ENCODE data around the gene SAE1. TPM values are rescaled to one million over a fixed set of nuclear protein-coding genes. Genes with fewer than 3 reads are reported as not detected.

The SAE1 gene
- total RNA-seq, 1 experiment from 2014 or later, result 251 TPM

DNA sequence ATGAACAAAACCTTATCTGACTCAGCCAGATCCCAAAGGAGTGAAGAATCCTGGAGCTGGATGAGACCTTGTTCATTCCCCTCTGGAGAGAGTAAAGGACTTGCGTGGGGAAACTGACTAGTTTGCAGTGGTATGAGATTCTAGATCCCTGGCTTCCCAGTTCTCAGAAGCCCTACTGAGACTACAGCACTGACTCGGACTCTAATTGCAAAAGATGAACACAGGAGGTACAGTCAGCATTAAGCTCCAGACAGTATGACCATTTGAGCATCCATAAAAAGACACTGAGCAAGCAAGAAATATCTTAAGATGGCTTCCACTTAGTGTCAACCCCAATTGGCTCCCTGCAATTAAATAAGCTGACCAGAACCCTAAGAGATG, 23.8 kb upstream of the SAE1 start:
- DNase-seq (ENCODE audit: low read depth), result no peak

DNA sequence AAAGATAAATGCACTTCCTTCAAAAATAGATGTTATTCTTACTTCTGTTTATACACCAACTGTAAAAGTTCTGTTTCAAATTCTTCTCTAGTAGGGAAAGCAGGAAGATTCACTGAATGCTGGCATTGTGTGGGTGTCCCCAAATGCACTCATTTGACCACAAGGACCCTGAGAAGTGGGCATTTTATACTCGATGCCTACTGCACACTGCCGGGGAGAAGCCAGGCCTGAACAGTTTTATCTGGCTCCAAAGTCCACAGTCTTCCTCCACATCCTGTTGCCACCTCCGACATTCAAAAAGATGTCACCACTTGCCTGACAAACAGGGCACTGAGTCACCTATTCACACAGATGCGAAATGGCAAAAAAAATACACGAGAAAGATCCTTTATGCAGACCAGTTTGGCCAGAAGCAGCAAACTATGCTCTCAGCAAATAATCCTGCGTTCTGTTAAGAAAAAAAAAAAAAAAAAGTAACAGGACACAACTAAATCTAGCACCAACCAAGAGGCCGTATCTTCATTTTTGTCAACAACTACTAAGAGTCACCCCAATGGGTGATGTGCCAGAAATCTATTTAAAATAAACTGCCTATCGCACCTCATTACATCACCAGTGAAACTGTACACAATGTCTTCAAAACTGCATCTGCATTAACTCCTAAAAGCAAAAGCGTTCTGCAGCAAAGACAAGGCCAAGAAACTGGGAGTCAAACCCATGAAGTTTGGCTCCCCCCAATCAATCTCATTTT, 23.3 kb upstream of the SAE1 start:
- peak; percentile 69 for DNase-seq (ENCODE audit: low read depth)

DNA sequence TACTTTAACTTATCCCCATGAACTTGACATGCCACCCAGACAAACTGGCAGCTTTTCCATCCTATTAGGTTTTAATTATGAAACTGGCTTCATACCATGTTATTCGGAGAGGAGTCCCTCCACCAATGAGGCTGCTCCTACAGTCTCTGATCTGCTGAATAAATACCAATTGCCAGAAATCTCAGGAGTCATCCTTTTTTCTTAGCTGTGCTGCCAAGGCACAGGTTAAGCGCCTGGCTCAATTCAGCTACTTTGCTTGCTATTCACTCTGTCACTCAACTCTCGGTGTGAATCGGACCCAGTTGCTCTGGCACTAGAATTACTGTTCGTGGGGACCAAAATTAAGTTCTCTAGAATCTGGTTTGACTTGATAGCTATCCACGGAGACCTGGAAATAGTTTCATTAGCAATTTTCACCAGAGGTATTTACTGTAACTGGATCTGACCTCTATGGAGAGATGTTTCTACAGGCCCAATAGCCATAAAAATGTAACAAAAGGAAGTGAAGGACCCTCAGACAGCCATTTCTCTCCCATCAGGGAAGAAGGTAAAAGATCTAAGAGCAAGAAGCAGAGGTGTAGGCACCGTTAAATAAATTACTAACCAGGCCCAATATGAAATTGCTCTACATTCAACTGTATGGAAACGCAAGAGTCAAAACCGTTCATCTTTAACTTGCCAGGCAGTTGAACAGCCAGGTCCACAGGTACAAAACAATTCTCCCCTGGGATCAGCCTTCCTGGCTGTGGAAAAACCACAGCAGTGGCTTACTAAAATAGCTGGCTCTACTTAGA, 22.5 kb upstream of the SAE1 start:
- DNase-seq (ENCODE audit: low read depth), result peak; percentile 46

DNA sequence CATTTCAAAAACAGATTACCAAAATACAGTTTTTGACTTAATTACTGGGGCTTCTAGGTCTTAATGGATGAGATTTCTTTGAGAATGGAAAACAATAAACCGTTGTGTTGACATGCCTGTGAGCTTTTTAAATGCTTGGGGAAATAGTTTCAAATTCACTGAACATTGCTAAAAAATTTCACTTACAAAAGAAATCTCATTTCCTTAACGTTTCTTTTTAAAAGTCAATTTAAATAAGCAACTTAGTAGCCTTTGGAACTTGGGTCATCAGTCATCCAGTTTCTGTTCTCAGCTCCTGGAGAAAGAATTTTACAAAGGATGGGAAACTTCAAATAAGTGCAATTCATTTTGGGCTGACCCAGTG, 21.5 kb upstream of the SAE1 start:
- no peak for DNase-seq (ENCODE audit: low read depth)

DNA sequence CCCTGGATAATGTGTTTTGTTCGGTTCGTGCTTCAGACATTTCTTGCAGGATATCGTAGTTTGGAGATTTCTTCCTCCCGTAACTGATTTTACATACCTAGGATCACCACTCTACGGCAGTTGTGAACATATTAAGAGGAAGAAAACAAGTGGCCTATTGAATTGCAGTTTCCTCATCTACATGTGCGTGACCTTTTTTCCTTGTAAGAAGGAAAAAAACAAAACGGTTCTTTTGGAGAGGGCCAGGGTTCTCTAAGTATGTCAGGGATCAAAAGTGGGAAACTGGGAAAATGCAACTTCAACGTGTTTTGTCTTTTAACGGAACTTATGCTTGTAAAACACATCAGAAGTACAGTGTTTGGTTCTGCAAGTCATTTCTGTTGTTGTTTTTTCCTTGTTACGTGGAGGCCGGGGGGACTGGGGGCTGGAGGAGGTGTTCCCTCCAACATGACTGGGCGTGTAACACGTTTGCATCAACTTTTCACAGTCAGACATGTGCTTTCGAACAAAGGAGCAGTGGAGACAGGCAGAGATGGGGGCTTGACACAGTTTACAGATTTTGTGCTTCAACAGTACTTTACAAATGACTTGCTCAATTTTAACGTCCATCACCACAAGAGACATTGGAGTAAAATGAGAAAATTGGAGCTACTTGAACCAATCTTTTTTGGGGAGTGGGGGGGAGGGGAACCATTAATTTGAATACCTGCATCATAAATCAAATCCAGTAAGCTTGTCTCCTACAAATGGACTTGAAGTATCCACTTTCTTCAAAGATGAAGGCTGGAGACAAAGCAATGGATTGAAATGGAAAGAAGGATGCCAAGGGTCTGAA, 20.9 kb upstream of the SAE1 start:
- peak; percentile 42 for DNase-seq (ENCODE audit: low read depth)

DNA sequence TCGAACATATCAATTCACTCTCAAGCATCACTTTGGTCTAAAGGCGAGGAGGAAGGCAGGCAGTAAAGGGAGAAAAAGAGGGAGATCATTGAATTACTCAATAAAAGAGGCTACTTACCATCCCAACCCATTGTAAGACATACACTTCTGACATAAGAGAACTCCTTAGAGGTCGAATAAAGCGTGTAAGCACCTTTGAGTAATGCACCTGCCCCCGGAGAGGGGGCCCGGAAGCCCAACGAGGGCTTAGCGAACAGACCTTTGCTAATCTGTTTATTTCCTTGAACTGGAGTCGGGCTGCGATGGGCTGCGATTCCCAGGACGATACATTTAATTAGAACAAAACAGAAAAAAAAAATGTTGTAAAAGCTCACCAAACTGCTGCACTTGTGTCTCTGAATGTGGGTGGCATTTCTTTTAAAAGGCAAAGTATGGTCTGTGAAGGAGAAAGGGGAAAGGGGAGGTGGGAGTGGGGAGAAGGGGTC, 20.1 kb upstream of the SAE1 start:
- DNase-seq (ENCODE audit: low read depth), result no peak

DNA sequence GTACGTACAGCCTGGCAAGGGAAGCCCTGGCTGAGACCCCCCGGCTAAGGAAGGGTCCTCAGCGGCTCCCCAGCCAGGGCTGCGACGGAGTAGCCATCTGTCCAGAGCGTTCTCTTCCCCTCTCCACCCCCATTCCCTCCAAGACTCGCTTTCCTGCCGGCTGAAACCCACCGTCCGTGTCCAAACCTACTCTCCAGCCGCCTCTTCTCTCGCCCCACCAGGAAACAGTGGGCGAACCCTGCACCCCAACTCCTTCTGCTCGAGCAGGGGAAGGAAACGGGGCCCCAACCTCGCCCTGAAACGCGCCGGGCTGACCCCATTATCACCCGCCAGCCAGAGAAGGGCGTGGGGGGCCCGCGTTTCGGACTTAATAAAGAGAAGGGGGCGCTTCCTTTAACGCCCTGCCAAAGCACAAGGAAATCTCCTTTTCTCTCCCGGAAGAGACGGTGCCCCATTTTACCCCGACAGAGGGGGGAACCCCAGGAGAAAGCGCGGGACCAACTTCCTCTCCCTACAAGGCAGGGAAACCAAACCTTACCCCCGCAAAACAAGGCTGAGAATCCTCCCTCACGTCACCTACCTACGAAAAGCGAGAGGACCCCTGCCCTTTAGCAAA, 19.5 kb upstream of the SAE1 start:
- DNase-seq (ENCODE audit: low read depth), result no peak

DNA sequence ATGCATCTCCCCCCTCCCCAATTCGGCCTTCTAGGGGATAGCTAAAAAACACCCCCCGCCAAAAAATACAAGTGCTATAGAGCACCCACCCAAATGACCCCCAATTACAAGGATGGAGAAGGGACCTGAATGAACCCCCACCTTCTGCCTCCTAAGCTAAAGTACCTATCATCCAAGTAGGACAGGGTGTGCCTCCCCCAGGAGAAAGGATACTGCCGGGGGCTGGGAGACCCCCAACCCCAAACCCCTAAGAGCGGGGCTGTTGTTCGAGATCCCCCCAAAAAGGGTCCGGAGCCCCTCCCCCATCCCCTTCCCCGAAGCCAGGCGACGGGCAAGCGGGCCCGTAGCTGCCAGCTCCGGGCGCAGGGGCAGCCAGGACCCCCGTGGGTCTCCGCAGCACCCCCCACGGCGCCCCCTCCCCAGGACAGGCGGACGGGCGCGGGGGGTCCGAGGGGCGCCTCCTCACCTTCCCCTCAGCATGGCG, 18.9 kb upstream of the SAE1 start:
- no peak for DNase-seq (ENCODE audit: low read depth)

DNA sequence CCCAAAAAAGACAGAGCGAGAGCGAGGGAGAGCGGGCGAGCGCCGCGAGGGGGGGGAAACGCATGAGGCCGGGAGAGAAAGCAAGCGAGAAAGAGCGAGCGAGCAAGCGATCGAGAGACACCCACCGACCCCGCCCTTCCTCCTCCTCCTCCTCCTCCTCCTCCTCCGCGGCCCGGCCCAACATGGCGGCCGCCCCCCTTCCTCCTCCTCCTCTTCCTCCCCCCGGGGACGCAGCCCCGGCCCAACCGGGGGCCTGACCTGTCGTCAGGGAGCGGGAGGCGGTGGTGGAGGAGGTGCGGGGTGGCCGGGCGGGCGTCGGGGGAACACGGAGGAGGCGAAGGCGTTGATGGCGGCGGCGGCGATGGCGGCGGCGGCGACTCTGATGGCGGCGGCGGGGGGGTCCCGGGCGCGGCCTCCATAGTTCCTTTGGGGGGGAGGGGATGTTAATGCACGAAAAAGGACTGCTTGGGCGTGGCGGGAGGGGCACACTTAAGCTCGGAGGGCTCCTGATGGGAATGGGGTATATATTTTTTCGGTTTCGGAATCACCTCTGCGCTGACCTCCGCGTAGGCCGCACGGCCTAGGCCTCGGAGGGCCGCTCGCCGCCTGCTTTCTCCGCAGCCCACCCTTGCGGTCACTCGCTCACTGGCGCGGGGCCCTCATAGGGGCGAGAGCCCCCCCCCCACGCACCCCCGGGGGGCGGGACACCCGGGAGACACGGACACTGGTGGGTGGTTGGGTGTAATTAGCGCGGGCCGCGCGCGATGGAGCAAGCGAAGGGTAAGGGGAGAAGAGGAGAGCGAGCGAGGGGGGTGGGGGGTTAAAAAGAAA, 18.3 kb upstream of the SAE1 start:
- DNase-seq (ENCODE audit: low read depth), result peak; percentile 90

DNA sequence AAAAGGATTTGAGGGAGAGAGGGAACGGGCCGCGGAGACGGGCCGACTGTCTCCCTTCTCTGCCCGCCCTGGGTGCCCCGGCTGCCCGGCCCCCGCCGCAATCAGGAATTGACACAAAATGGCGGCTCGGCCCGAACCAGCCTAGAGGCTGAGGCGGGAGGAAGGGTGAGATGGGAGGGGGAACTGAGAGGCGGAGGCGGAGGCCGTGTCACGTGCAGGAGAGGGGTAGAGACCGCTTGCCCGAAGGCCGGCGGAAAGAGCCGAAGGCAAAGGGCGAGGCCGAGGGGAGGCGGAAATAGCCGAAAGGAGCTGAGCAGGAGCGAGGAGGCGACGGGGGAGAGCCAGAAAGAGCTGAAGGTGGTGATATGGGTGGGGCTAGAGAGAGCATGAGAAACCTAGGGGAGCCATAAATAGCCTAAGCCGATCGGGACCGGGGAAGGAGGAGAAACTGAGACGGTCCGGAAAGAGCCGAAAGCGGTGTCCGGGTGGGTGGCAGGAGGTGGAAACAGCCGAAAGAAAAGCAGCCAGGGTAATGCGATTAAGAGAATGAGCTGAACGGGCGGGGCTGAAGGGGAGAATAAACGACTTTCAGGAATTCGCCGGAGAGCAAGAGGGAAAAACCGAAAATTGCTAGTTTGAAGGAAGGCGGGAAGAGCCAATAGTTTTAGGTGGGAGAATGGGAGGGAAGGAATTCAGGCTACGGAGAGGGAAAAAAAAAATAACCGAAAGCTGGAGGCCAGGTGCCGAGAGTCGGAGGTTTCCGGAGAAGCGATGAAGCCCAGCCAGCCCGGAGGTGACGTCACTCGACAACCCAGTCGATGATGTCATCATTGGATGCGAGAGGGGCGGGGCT, 17.4 kb upstream of the SAE1 start, which contains the start of gene ZC3H4:
Gene ZC3H4, minus strand, starts transcription at position 780 of the 853 bp plus-strand sequence. CDS start 1,192 bp downstream, outside the sequence.
- peak; percentile 99 for DNase-seq (ENCODE audit: low read depth)

DNA sequence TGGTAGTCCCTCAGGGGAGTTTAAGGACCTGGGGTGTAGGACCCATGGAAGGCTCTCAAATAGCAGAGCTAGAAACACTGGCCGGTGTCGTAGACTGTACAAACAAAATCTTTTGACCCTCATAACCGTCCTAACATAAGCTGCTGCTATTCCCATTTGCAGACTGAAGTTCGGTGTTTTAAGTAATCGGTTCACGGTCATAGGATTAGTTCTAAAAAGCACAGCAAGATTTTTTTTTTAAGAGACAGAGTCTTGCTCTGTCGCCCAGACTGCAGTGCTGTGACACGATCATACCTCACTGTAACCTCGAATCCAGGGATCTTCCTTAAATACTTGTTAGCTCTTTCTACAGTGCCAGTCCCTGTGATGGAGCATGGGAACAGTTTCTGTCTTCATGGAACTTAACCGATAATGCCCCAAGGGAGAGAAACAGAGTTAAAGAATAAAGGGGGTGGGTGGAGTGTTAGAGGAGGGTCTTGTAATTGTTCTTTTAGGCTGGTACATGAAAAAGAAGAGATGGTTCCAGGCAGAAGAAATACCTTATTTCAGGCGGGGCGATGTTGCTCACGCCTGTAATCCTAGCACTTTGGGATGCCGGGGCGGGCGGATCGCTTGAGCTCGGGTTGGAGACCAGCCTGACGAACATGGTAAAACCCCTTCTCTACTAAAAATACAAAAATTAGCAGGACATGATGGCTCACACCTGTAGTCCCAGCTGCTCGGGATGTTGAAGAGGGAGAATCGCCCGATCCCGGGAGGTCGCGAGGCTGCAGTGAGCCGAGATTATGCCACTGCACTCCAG, 16.6 kb upstream of the SAE1 start:
- no peak for DNase-seq (ENCODE audit: low read depth)

DNA sequence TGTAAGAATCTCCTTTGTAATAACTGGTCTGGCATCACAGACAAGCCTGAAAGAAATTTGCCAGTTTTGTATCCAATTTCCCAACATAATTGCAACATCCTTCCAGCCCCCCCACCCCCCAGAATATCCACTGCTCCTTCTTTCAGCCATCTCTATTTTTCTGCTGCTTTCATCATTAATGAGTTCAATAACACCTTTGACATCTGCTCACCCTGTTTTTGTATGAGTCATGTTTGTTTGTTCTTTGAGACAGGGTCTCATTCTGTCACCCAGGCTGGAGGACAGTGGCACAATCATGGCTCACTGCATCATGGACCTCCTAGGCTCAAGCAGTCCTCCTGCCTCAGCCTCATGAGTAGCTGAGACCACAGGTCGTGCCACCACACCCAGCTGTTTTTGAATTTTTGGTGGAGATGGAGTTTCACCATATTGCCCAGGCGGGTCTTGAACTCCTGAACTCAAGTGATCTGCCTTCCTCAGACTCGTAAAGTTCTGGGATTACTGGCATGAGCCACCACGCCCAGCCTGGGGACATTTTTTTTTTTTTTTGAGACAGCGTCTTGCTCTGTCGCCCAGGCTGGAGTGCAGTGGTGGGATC, 10.1 kb upstream of the SAE1 start:
- no peak for DNase-seq (ENCODE audit: low read depth)

DNA sequence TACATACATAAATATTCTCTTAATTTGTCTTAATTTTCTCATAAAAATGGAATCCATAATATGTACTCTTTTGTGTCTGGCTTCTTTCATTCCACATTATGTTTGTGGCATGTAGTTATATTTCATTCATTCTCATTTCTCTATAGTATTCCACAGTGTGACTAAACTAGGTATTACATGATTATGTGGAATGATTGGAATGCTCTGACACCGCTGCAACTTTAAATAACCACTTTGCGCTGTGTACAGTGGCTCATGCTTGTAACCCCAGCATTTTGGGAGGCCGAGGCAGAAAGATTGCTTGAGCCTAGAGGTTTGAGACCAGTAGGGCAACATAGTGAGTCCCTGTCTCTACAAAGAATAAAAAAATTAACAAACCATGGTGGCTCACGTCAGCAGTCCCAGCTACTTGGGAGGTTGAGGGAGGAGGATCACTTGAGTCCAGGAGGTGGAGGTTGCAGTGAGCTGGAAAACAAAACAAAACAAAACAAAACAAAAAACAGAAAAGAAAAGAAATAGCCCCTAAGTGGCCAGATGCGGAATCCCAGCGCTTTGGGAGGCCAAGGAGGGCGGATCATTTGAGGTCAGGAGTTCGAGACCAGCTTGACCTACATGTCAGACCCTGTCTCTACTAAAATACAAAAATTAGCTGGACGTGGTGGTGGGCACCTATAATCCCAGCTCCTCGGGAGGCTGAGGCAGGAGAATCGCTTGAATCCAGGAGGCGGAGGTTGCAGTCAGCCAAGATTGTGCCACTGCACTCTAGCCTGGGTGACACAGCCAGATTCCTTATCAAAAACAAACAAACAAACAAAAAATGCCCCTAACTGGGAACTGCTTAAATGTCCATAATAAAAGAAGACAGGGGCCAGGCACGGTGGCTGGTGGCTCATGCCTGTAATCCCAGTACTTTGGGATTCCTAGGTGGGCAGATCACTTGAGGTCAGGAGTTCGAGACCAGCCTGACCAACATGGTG, 8.0 kb upstream of the SAE1 start:
- peak; percentile 68 for DNase-seq (ENCODE audit: low read depth)

DNA sequence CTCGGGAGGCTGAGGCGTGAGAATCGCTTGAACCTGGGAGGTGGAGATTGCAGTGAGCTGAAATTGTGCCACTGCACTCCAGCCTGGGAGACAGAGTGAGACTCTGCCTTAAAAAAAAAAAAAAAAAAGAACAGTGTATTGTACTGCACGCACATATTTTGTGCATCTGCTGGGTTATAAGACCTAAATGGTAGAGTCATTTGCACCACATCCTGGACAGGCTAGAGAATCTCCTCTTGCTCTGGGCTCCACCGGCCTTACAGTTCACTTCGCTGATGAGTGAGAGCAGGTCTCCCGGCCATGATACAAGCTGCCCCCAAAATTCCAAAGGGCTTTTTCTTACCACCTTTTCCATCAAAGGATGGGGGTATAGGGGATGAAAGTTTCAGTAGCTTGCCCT, 7.2 kb upstream of the SAE1 start:
- peak; percentile 16 for DNase-seq (ENCODE audit: low read depth)

DNA sequence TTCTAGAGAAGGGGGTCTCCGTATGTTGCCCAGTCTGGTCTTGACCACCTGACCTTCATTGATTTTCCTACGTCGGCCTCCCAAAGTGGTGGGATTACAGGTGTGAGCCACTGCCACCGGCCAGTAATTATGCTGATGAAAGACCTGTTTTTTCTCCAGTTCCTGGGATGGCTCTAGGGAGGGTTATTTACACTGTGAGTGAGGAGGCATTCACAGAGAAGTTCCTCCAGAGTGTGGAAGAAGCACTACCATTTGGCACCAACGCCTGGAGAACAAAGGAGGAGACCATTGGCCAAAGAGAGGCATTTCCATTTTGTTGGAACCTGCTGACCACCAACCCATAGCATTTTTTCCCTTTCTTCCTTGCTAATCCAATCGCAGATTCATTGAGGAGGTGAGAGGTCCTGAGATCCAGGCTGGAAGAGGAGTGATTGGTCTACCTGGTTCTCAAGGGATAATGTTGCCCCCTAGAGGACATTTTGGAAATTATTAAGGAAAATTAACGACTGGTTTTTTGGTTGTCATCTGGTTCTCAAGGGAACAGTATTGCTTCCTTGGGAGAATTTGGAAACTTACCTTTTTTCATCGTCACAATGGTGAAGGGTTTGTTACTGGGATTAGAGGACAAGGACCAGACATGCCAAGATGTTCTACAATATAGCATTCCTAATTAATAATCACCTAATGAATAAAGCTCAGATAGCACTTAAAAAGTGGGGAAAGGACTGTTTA, 5.5 kb upstream of the SAE1 start:
- peak; percentile 76 for DNase-seq (ENCODE audit: low read depth)

DNA sequence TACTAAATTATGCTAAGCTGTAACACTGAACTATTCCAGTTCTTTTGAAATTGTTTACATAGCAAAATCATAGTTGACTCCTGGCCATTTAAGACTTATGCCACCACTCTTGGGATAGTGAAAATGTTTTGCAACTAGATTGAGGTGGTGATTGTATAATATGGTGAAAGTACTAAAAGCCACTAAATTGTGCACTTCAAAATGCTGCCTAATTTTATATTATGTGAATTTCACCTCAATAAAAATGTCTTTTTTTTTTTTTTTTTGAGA, 5.0 kb upstream of the SAE1 start:
- no peak for DNase-seq (ENCODE audit: low read depth)

DNA sequence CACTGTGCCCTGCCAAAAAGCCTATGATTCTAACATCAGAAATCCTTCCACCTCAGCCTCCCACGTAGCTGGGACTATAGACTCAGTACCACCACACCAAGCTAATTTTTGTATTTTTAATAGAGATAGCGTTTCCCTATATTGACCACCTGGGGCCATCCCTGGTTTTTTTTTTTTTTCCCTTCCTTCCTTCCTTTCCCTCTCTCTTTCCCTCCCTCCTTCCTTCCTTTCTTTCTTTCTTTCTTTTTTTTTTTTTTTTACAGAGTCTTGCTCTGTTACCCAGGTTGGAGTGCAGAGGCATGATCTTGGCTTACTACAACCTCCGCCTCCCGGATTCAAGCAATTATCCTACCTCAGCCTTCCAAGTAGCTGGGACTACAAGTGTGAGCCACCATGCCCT, 1.1 kb upstream of the SAE1 start:
- DNase-seq (ENCODE audit: low read depth), result no peak

Measured in RPMI7951 (cell line).